SK-N-SH (cell line): ENCODE measurements around the gene DLG2.

Source experiments
- CTCF ChIP-seq: fragments of 200-600 bp; sonication (generic); IDR thresholded peaks from 2 replicates; pipeline ENCODE4 v1.6.1; 2017; ENCODE audit warnings: antibody characterized with exemption, mild to moderate bottlenecking, moderate library complexity
- IRF3 ChIP-seq: fragments of 150-350 bp; IDR thresholded peaks from 2 replicates; pipeline ENCODE4 v1.6.1; 2016; ENCODE audit warnings: mild to moderate bottlenecking, low read depth, low read length
- PBX3 ChIP-seq: IDR thresholded peaks from 2 replicates; pipeline ENCODE4; 2012
- SMC3 ChIP-seq: IDR thresholded peaks from 2 replicates; pipeline ENCODE4 v1.6.1; 2012; ENCODE audit warnings: low read depth, low read length, improper control_type of control experiment

- no peak for TF ChIP-seq IRF3
- TF ChIP-seq CTCF, result no peak
- no peak for TF ChIP-seq SMC3
- peak; percentile 24; the same call in 1 of the 2 replicates for TF ChIP-seq PBX3
Measured at GRCh38 chr11:83865636-83866461, 1761.3 kb downstream of the DLG2 start.
